RKO (cell line): ENCODE measurements around the gene DOCK11.
"Not testable (repeated sequence)": the region's sequence is repeated elsewhere in the genome, so short reads cannot be mapped to it uniquely, and the experiment has no call there.

Experiments used
- DNase-seq: peaks from one replicate; pipeline ENCODE4 v3.0.0-alpha.2; 2016; ENCODE audit warnings: low spot score

The DOCK11 gene

GRCh38 chrX:118495061-118495921, at the start of gene DOCK11:
DOCK11 (plus strand) TSS chrX:118495815; CDS start chrX:118495972, 157 bp downstream.
- DNase-seq, result peak; percentile 62

- no peak for DNase-seq
These were observed 47.3 kb upstream of the DOCK11 start for GRCh38 chrX:118448273-118448783.

DNA sequence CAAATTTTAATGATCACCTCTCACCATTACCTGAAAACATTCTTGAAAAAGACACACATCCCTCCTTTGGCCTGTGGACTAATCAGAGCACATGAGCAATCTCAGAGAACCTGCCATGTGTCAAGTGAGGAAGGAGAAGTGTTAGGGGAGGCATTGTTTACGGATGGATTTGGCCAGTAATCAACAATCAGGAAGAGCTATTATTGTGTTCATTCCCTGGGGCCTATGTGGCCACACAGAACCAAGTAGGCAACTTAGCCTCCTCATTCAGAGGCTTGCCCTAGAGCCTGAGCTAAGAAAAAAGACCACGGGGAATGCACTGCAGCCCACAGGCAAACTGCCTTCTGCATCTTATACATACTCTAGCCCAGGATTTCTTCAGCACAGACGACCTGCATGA, 40.6 kb upstream of the DOCK11 start:
- no peak for DNase-seq

DNA sequence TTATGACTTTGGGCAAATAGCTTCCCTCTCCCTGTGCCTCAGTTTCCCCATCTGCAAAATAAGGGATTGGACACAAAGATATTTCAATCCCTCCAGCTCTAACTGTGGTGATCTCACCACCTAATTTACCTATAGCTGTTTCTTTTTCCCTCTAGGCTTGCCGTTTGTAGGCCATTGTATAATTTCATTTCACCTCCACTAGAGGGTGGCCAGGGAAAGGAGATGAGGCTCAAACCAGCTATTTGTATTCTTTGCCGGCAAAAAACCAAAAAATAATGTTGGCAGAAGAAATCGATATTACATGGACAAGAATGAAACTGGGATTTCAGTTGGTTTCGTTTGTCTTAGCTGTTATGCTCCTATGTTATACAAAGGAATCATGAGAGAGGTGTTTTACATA, 36.1 kb upstream of the DOCK11 start:
- DNase-seq, result peak; percentile 65

DNA sequence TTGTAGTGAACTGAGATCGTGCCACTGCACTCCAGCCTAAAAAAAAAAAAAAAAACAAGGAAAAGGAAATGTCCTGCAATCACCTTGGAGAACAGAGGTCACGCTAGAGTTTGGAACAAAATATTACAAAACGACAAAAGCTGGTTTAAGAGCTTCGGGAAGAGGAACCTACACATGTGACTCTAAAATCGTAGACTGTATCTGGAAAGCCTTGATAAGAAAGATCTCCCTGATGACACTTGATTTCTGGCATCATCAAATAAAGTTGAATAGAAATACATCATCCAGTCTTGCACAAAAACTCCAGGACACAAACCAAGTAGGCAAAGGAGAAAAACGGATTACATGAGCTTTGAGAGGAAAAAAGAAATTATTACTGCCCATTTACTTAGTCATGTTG, 31.1 kb upstream of the DOCK11 start:
- no peak for DNase-seq

- no peak for DNase-seq
These were observed 27.5 kb upstream of the DOCK11 start for GRCh38 chrX:118468122-118468521.

GRCh38 chrX:118470721-118471347, 24.8 kb upstream of the DOCK11 start:
- not testable (repeated sequence) for DNase-seq

GRCh38 chrX:118474586-118474985, 21.0 kb upstream of the DOCK11 start:
- DNase-seq, result no peak

- no peak for DNase-seq
These were observed 19.7 kb upstream of the DOCK11 start for GRCh38 chrX:118475903-118476302.

- no peak for DNase-seq
These were observed 15.4 kb upstream of the DOCK11 start for GRCh38 chrX:118480172-118480571.

DNA sequence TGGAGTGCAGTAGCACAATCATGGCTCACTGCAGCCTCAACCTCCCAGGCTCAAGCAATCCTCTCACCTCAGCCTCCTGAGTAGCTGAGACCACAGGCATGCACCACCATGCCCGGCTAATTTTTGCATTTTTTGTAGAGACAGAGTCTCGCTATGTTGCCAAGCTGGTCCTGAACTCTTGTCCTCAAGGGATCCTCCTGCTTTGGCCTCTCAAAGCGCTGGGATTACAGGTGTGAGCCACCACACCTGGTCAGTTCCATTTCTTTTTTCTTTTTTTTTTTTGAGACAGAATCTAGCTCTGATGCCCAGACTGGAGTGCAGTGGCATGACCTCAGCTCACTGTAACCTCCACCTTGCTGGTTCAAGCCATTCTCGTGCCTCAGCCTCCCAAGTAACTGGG, 13.2 kb upstream of the DOCK11 start:
- not testable (repeated sequence) for DNase-seq

DNA sequence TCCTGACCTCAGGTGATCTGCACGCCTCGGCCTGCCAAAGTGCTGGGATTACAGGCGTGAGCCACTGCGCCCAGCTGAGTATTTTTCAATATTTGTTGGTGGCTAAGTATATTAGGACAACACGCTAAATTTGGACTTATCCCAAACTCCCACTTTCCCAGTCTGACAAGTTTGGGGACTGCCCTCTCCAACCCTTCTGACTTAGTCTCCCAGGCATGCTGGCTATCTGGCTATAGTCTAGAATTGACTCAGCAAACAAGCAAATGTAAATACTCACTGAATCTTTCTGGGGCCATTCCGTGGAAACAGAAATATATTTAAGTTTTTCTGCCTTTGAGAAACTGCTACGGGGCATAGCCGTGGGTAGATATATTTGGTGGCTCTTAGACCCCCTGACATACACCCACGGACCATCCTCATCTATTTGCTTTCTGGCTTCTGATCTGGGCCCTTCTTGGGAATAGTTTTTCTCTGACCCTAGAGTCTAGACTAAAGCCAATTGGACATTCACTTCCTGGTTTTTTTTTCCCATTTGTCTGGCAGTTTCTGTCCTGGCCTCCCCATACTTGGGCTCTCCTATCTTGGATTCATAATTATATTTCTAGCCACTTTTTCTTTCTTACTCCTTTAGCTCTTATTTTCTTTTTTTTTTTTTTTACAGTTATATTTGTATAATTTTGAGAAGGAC, 11.3 kb upstream of the DOCK11 start:
- no peak for DNase-seq

DNA sequence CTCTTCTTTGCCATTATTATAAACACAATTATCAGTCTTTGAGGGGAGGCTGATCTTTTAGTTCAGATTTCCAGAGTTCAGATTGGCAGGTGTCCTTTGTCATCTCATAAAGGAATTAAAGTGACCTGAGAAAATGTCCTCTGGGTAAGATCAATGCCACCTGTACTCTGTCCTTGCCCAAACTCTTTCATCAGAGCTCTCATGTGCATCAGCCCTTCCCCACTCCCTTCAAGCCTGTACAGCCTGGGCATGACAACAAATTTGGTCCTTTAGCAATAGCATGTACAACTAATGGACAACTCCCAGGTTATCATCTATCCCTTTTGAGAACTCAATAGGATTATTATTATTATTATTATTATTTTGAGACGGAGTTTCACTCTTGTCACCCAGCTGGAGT, 8.9 kb upstream of the DOCK11 start:
- DNase-seq, result not testable (repeated sequence)

GRCh38 chrX:118493016-118493415, 2.6 kb upstream of the DOCK11 start:
- DNase-seq, result no peak

- DNase-seq, result no peak
These were observed 1.8 kb upstream of the DOCK11 start for GRCh38 chrX:118493653-118494297.

DNA sequence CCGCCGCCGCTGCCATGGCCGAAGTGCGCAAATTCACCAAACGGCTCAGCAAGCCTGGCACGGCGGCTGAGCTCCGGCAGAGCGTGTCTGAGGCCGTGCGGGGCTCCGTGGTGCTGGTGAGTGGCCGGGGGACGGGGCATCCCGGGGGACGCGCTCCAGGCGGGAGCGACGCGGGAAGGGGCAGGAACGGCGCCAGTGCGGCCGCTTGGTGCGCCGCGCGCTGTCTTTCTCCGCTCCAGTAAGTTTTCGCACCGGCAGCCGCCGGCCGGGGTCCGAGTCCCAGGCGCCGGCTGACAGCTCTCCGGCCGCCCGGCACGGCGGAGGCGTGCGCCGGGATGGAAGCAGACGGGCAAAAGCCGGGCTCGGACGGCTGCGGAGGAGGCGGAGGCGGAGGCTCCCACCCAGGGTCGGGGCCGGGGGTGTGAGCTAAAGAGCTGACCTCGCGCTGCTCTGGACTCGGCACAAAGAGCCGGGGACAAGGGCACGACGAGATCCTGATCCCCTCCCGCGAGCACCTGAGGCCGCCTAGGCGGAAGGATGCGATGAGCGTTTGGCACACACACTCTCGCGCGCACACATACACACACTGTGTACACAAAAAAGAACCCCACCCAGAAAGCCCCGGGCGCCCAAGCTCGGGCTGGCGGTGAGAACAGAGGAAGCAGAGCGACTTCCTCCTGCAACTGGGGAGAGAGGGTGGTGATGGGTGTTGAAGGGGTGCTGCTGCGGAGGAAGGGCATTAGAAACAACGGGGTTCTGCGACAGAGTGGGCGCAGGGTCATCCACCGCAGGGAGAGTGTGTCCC, 545 bp downstream of the DOCK11 start:
- DNase-seq, result peak; percentile 54

DNA sequence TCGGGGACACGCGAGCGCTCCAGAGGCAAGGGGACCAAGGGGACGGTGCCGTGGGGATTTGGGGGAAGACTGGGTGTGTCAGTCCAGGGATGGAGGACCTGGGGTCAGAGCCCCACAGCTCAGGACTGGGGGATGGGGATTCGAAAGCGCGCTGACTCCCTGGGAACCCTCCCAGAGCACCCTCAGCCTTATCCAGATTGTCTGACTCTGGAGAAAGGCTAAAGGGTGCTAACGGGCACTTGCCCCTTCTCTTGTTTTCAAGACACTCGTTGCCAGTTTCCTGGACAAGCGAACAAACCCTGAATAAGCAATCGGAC, 1.1 kb downstream of the DOCK11 start:
- no peak for DNase-seq

- no peak for DNase-seq
These were observed 1.7 kb downstream of the DOCK11 start for GRCh38 chrX:118497180-118497818.

DNA sequence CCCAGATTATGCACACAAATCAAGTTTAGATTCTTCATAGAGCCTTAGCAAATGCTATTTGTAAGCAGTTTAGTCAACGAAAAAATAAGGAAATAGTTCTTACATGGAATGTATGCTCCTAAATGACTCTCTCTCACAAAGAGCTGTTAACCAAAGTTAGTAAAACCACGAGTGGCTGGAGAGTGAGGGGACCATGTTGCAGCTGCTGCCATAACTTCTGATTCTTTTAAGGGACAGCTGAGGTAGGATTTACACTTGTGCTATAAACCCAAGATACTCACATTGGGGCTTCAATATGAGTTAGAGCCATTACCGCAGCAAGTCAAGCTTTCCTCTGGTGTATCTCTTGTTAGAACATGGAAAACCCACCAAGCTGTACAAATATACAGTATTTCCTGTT, 2.7 kb downstream of the DOCK11 start:
- no peak for DNase-seq

GRCh38 chrX:118498755-118499154, 3.1 kb downstream of the DOCK11 start:
- no peak for DNase-seq

GRCh38 chrX:118499295-118499694, 3.7 kb downstream of the DOCK11 start:
- no peak for DNase-seq
